HCT116 (cell line): ENCODE data around the gene KDM7A. TPM values are rescaled to one million over a fixed set of nuclear protein-coding genes. Genes with fewer than 3 reads are reported as not detected.

Experiments
- ATAC-seq: fragments of 200-7000 bp; cut with Tn5 transposase; 2 replicates; pipeline ENCODE4 v1.9.1; 2020; ENCODE audit warnings: mild to moderate bottlenecking, moderate library complexity
- BruUV-seq: library from RNA; stranded (reverse); fragments of 400-500 nt; replicated peaks from 2 replicates; lab custom pipeline; 2021; lab: Mats Ljungman, UMichigan
- CTCF ChIA-PET: fragments of 300-600 bp; sonication (Branson Sonifier 250); formaldehyde crosslinking; loops from one replicate; lab custom pipeline; 2021; ENCODE audit warnings: antibody characterized with exemption; lab: Charles Lee
- POLR2A ChIA-PET: fragments of 300-600, 350-600 bp; sonication (Branson Sonifier 250); formaldehyde crosslinking; loops from one replicate; lab custom pipeline; 2021; ENCODE audit warnings: antibody characterized with exemption; lab: Charles Lee
- RAD21 ChIA-PET, 2 experiments: fragments of 300-600 bp; sonication (Branson Sonifier 250); formaldehyde crosslinking; loops; one replicate each; lab custom pipeline; 2023; ENCODE audit warnings: low total read pairs in 2 of 2; ENCODE audit not compliant: uncharacterized antibody in 2 of 2, unreplicated experiment in 2 of 2, low non-redundant PET in 1 of 2; lab: Charles Lee
- DNase-seq: peaks from one replicate; pipeline ENCODE4 v3.0.0-alpha.2; 2010; ENCODE audit warnings: low read depth, low spot score
- H2AFZ ChIP-seq: fragments of 200-600 bp; shearing (Covaris generic), sonication (generic); 2 replicates; pipeline ENCODE4 v1.6.1; 2017; ENCODE audit warnings: low read depth, mixed run types, mixed read lengths, antibody characterized with exemption, low read length; ENCODE audit not compliant: poor library complexity, severe bottlenecking
- H3K27ac ChIP-seq: 2 replicates; pipeline ENCODE4 v1.5.1; 2012; ENCODE audit warnings: low read depth, low read length
- H3K27me3 ChIP-seq: fragments of 200-600 bp; sonication (generic); 2 replicates; pipeline ENCODE4 v1.6.1; 2016; ENCODE audit warnings: mixed run types, low read length, mixed read lengths; ENCODE audit not compliant: insufficient read depth
- H3K36me3 ChIP-seq, 2 experiments: fragments of 200-500 bp in 1 of 2; fragments of 200-600 bp in 1 of 2; sonication (Bioruptor generic) in 1 of 2; sonication (generic) in 1 of 2; 2 replicates each; pipeline versions ENCODE4 v1.5.1 to v1.6.1; 2014 to 2016; ENCODE audit warnings: low read length in 2 of 2, inconsistent platforms in 1 of 2, mixed read lengths in 1 of 2, mixed run types in 1 of 2; ENCODE audit not compliant: insufficient read depth in 2 of 2, control insufficient read depth in 1 of 2
- H3K4me1 ChIP-seq, 2 experiments: fragments of 200-600 bp in 1 of 2; sonication (generic) in 1 of 2; 2 replicates each; pipeline versions ENCODE4 v1.5.1 to v1.6.1; 2012 to 2017; ENCODE audit warnings: low read length in 2 of 2, inconsistent platforms in 1 of 2, mild to moderate bottlenecking in 1 of 2, mixed read lengths in 1 of 2, mixed run types in 1 of 2, moderate library complexity in 1 of 2; ENCODE audit not compliant: insufficient read depth in 2 of 2, control insufficient read depth in 1 of 2
- H3K4me2 ChIP-seq: fragments of 200-600 bp; sonication (generic); 2 replicates; pipeline ENCODE4 v1.6.1; 2017; ENCODE audit warnings: mixed run types, low read length, mixed read lengths
- H3K4me3 ChIP-seq, 2 experiments: fragments of 200-600 bp in 1 of 2; sonication (generic) in 1 of 2; replicated peaks in 1 of 2; 2 replicates each; pipeline ENCODE4 v1.5.1; 2011 to 2016; ENCODE audit warnings: low read length in 2 of 2, control low read depth in 1 of 2, low read depth in 1 of 2, mild to moderate bottlenecking in 1 of 2, mixed read lengths in 1 of 2, mixed run types in 1 of 2
- H3K79me2 ChIP-seq: fragments of 200-600 bp; sonication (generic); 2 replicates; pipeline ENCODE4 v1.6.1; 2017; ENCODE audit warnings: mild to moderate bottlenecking, mixed run types, low read length, moderate library complexity, mixed read lengths; ENCODE audit not compliant: insufficient read depth
- H3K9ac ChIP-seq: fragments of 200-600 bp; sonication (generic); 2 replicates; pipeline ENCODE4 v1.6.1; 2016; ENCODE audit warnings: low read length, mixed read lengths
- H3K9me2 ChIP-seq: fragments of 200-600 bp; sonication (generic), shearing (Covaris generic); 2 replicates; pipeline ENCODE4 v1.6.1; 2017; ENCODE audit warnings: mixed run types, mild to moderate bottlenecking, moderate library complexity; ENCODE audit not compliant: insufficient read depth
- H3K9me3 ChIP-seq, 2 experiments: fragments of 200-500 bp in 1 of 2; fragments of 200-600 bp in 1 of 2; sonication (Bioruptor generic) in 1 of 2; sonication (generic) in 1 of 2; 2 replicates each; pipeline ENCODE4 v1.6.1; 2014 to 2017; ENCODE audit warnings: low read length in 2 of 2, mixed read lengths in 2 of 2, inconsistent platforms in 1 of 2, low read depth in 1 of 2, mild to moderate bottlenecking in 1 of 2, mixed run types in 1 of 2, moderate library complexity in 1 of 2; ENCODE audit not compliant: control insufficient read depth in 1 of 2, insufficient read depth in 1 of 2
- H4K20me1 ChIP-seq: fragments of 200-600 bp; sonication (generic), shearing (Covaris generic); 2 replicates; pipeline ENCODE4 v1.6.1; 2017; ENCODE audit warnings: mixed run types, mild to moderate bottlenecking, moderate library complexity; ENCODE audit not compliant: insufficient read depth
- CBX3 ChIP-seq: IDR thresholded peaks from 2 replicates; pipeline ENCODE4 v1.6.1; 2012; ENCODE audit warnings: low read depth
- CTCF ChIP-seq, 3 experiments: fragments of 200-600 bp in 1 of 3; sonication (generic) in 1 of 3; IDR thresholded peaks in 2 of 3; conservative IDR thresholded peaks in 1 of 3; 2 replicates each; pipeline ENCODE4 v1.5.1; 2012 to 2017; ENCODE audit warnings: low read depth in 2 of 3, low read length in 2 of 3, antibody characterized with exemption in 1 of 3, borderline replicate concordance in 1 of 3, control low read depth in 1 of 3, mild to moderate bottlenecking in 1 of 3, mixed read lengths in 1 of 3, mixed run types in 1 of 3, moderate library complexity in 1 of 3; ENCODE audit not compliant: insufficient read depth in 1 of 3
- EGR1 ChIP-seq: IDR thresholded peaks from 2 replicates; pipeline ENCODE4 v1.6.1; 2012; ENCODE audit warnings: low read depth
- MAX ChIP-seq: IDR thresholded peaks from 2 replicates; pipeline ENCODE4 v1.6.1; 2012
- POLR2AphosphoS5 ChIP-seq: IDR thresholded peaks from 2 replicates; pipeline ENCODE4 v1.6.1; 2011; ENCODE audit warnings: mild to moderate bottlenecking, low read depth, low read length, moderate library complexity
- SRF ChIP-seq: IDR thresholded peaks from 2 replicates; pipeline ENCODE4 v1.6.1; 2012; ENCODE audit warnings: low read depth
- TCF7L2 ChIP-seq: IDR thresholded peaks from 2 replicates; pipeline ENCODE4 v1.7.0; 2011; ENCODE audit warnings: borderline replicate concordance, inconsistent platforms; ENCODE audit not compliant: insufficient read depth, insufficient read length; ENCODE audit errors: extremely low read depth
- intact Hi-C: fragments of 100-400 bp; cut with micrococcal nuclease; formaldehyde crosslinking; loops from 2 replicates; pipeline ENCODE4 v1.10.0; 2022
- total RNA-seq: library from RNA; stranded (reverse); gene quantifications from one replicate; pipeline ENCODE4 v1.2.1, GENCODE V29; 2021; ENCODE audit not compliant: unreplicated experiment

KDM7A gene
- total RNA-seq, 1 experiment from 2014 or later = 11.6 TPM

GRCh38 chr7:140081774-140082425 is 94.9 kb downstream of the KDM7A start:
- intact Hi-C loops = no loop called here
- Histone ChIP-seq H3K36me3 (no peaks in the 10 kb centered on the region), H4K20me1 (no peaks in the 10 kb centered on the region), H3K9ac (no peak overlapping the region), H3K4me2 (no peak overlapping the region), H3K4me1 (peaks cover 0 to 7% of the 10 kb centered on the region in 2 experiments; a peak in 1 of 4 replicates), H3K79me2 (no peaks in the 10 kb centered on the region), H3K9me2 (no peaks in the 10 kb centered on the region), H3K9me3 (no peaks in the 10 kb centered on the region), H3K27ac (no peak overlapping the region), H2AFZ (no peak overlapping the region), H3K27me3 (no peaks in the 10 kb centered on the region), H3K4me3 (no peak overlapping the region)
- CTCF ChIA-PET = no interaction called here
- ATAC-seq = no peak
- DNase-seq = no peak
- RAD21 ChIA-PET = no interaction called here
- TF ChIP-seq CTCF (IDR thresholded peaks at IDR 0.05 in 2 of 3, conservative IDR thresholded peaks at IDR 0.05 in 1 of 3; ENCODE audit: borderline replicate concordance in 1 of 3, insufficient read depth in 1 of 3, low read depth in 2 of 3, low read length in 2 of 3) (no peak), TCF7L2 (no peak), CBX3 (no peak), POLR2AphosphoS5 (no peak)
- POLR2A ChIA-PET = no interaction called here
- no TSS peak for BruUV-seq

- no peak for ATAC-seq
- H3K4me3 ChIP-seq = no peak overlapping the region
- H3K4me1 ChIP-seq = peaks cover 0 to 7% of the 10 kb centered on the region in 2 experiments; a peak in 1 of 4 replicates
- H3K27me3 ChIP-seq = no peaks in the 10 kb centered on the region
- CTCF ChIA-PET = no interaction called here
- H3K79me2 ChIP-seq = no peaks in the 10 kb centered on the region
- intact Hi-C loops = no loop called here
- TF ChIP-seq SRF = no peak
- TF ChIP-seq EGR1 = no peak
- no peak for TF ChIP-seq MAX
- no peak overlapping the region for H3K9ac ChIP-seq
- no peaks in the 10 kb centered on the region for H3K9me2 ChIP-seq
- BruUV-seq = TSS peak; percentile 16
- no peak for DNase-seq
- no peaks in the 10 kb centered on the region for H3K9me3 ChIP-seq
- RAD21 ChIA-PET = no interaction called here
- no peak overlapping the region for H2AFZ ChIP-seq
- H3K4me2 ChIP-seq = no peak overlapping the region
- no peaks in the 10 kb centered on the region for H3K36me3 ChIP-seq
- no peaks in the 10 kb centered on the region for H4K20me1 ChIP-seq
- POLR2A ChIA-PET = no interaction called here
- no peak overlapping the region for H3K27ac ChIP-seq
These were observed 95.9 kb downstream of the KDM7A start for GRCh38 chr7:140080919-140081318.
